NCI-H1436 treated with DMSO at 0.1 percent for 48 hours (cell line): ENCODE data around the gene ATP10A.
"Not testable (repeated sequence)": the region's sequence is repeated elsewhere in the genome, so short reads cannot be mapped to it uniquely, and the experiment has no call there.

Experiments used
- DNase-seq: peaks from one replicate; lab custom pipeline; 2025; lab: John Stamatoyannopoulos, UW

The ATP10A gene

GRCh38 chr15:25790000-25790660 lies 73.0 kb downstream of the ATP10A start:
- DNase-seq: no peak

- no peak for DNase-seq
Observed at GRCh38 chr15:25789616-25789999, 73.5 kb downstream of the ATP10A start.

GRCh38 chr15:25789211-25789610 lies 73.9 kb downstream of the ATP10A start:
- no peak for DNase-seq

GRCh38 chr15:25787855-25788520 lies 75.1 kb downstream of the ATP10A start:
- DNase-seq: no peak

- no peak for DNase-seq
Observed at GRCh38 chr15:25787381-25787780, 75.7 kb downstream of the ATP10A start.

GRCh38 chr15:25786040-25786439 lies 77.1 kb downstream of the ATP10A start:
- DNase-seq: no peak

- no peak for DNase-seq
Observed at GRCh38 chr15:25785641-25786025, 77.5 kb downstream of the ATP10A start.

GRCh38 chr15:25784876-25785640 lies 78.1 kb downstream of the ATP10A start:
- DNase-seq: no peak

GRCh38 chr15:25783607-25784540 lies 79.3 kb downstream of the ATP10A start:
- DNase-seq: no peak

- no peak for DNase-seq
Observed at GRCh38 chr15:25783134-25783533, 80.0 kb downstream of the ATP10A start.

- DNase-seq: no peak
Observed at GRCh38 chr15:25780479-25781255, 82.5 kb downstream of the ATP10A start.

- DNase-seq: no peak
Observed at GRCh38 chr15:25778161-25778560, 85.0 kb downstream of the ATP10A start.

GRCh38 chr15:25777037-25777436 lies 86.1 kb downstream of the ATP10A start:
- DNase-seq: no peak

GRCh38 chr15:25776071-25776746 lies 86.9 kb downstream of the ATP10A start:
- DNase-seq: no peak

- no peak for DNase-seq
Observed at GRCh38 chr15:25775317-25775912, 87.7 kb downstream of the ATP10A start.

- DNase-seq: no peak
Observed at GRCh38 chr15:25774871-25775270, 88.3 kb downstream of the ATP10A start.

GRCh38 chr15:25773248-25773647 lies 89.9 kb downstream of the ATP10A start:
- no peak for DNase-seq

- no peak for DNase-seq
Observed at GRCh38 chr15:25772500-25772899, 90.6 kb downstream of the ATP10A start.

- DNase-seq: not testable (repeated sequence)
Observed at GRCh38 chr15:25771736-25772135, 91.4 kb downstream of the ATP10A start.

- DNase-seq: no peak
Observed at GRCh38 chr15:25771338-25771706, 91.8 kb downstream of the ATP10A start.
